GM18873 (cell line): ENCODE measurements around the gene FBXW2.
"Not testable (repeated sequence)": the region's sequence is repeated elsewhere in the genome, so short reads cannot be mapped to it uniquely, and the experiment has no call there.

Source experiments
- ATAC-seq: cut with Tn5 transposase; IDR thresholded peaks from one replicate; pipeline ENCODE4 v1.9.1; 2021; ENCODE audit warnings: mild to moderate bottlenecking, moderate library complexity, moderate number of reproducible peaks; ENCODE audit not compliant: unreplicated experiment, low FRiP score

FBXW2 gene

DNA sequence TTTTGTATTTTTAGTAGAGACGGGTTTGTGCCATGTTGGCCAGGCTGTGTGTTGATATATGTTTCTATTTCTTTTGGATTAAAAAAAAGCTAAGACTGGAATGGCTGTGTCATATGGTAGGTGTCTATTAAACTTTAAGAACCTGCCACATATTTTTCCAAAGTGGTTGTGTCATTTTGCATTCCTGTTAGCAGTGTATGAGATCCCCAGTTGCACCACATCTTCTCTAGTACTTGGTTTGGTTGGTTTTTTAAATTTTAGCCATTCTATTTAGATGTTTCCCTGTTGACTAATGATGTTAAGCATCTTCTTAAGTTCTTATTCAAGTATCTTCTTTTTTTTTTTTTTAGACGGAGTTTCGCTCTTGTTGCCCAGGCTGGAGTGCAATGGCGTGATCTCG is 42.8 kb downstream of the FBXW2 start:
- no peak for ATAC-seq

DNA sequence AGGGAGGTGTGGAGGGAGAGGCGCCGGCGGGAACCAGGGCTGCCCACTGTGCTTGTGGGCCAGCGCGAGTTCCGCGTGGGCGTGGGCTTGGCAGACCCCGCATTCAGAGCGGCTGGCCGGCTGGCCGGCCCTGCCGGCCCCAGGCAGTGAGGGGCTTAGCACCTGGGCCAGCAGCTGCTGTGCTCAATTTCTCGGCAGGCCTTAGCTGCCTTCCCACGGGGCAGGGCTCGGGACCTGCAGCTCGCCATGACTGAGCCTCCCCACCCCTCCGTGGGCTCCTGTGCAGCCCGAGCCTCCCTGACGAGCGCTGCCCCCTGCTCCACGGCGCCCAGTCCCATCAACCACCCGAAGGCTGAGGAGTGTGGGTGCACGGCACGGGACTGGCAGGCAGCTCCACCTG is 46.9 kb downstream of the FBXW2 start:
- ATAC-seq: not testable (repeated sequence)

DNA sequence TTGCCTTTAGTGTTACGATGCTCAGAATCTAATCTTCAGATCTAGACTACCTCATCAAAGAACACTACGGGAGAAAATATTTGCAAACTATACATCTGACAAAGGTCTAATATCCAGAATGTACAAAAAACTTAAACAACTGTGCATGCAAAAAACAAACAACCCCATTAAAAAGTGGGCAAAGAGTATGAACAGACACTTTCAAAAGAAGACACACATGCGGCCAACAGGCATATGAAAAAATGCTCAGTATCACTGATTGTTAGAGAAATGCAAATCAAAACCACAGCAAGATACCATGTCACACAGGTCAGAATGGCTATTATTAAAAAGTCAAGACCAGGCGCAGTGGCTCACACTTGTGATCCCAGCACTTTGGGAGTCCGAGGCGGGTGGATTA is 47.9 kb downstream of the FBXW2 start:
- ATAC-seq: no peak

DNA sequence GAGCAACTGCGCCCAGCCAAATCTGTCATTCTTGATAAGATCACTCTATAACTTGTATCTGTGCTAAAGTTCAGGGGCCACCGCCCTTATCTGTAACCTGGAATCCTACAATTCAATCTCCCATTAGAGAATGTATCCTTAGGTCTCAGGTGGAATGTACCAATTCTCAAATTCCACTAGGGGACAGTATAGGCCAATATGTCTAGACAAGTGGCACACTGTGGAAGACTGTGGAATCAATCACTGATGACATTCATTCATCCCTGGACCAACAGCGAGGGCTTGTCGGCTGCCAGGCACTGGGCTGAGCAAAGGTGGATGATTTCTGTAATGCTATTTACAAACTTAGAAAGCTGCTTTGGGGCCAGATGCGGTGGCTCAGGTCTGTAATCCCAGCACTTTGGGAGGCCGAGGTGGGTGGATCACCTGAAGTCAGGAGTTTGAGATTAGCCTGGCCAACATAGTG is 50.2 kb downstream of the FBXW2 start:
- ATAC-seq: no peak

DNA sequence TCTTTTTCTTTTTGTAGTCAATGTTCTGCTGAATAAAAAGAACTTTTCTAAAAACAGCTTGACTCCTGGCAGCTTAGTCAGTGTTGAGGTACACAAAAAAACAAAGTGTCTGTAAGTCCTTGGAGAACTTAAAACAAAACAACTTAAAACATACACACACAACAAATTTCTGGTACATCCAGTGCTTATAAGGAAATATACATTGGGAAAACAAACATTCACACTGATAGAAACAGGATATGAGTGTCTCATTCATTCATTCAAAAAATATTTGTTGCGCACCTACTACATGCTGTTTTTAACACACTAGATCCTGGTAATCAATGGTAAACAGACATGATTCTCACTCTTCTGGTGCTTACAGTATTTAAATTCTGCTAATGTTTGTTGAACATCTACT is 51.5 kb downstream of the FBXW2 start:
- ATAC-seq: no peak

DNA sequence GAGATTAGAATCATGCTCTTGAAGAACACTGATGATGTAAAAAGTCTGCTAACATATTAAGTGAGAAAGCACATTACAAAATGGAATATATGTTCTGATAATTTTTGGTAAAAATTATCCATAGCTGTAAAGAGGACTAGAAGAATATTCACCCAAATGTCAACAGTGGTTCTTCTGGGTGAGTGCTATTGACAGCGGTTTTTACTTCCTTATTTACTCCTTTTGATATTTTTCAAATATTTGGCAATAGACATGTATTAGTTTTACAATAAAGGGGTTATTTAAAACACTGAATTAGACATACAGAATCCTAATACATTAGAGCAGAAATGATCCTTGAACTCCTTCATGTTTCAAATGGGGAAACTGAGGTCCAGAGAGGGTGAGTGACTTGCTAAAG is 52.0 kb downstream of the FBXW2 start:
- no peak for ATAC-seq

DNA sequence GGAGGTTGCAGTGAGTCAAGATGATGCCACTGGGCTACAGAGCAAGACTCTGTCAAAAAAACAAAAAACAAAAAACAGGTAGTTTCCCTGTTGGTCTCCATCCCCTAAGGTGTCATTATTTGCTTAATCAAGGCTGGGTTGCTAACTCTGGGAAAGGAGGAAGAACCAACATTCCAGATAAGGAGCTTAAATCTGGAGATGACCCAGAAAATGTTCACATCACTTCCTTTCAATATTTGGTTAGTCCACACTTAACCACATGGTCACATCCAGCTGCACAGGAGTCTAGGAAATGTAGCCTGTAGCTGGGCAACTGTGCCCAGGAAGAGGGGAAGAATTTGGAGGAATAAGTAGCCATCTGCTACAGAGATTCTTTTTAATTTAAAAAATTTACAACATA is 53.1 kb downstream of the FBXW2 start:
- no peak for ATAC-seq

DNA sequence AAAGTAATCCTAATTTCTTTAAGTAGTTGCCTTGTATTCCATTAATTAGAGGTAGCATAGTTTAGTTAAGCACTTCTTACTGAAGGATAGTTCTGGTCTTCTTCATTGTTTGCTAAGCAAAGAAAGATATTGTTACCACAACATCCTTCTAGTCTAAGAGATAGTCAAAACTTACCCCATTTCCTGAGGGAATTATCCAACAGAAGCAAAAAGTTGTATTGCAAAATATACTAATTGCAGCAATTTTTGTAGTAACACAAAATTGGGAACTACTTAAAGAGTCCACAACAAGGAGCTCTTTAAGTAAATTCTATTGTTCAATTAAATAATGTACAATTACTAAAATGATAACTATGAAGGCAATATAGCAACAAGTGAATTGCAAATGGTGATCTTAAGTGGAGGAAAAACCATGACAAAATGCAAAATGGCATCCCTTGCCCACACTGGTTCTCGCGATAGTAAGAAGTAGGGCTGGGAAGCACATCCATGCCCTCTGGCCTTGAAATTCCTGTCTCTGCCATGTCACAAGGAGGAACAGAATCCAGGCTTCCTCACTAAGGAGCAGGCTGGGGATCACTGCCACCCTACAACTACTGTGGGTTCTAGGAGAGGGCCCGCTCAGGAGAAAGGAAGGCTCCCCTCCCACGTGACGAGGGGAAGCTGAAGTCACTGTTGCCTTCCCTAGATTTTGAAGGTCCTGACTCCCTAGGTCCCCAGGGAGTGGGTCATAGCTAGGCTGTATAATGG is 55.6 kb downstream of the FBXW2 start:
- ATAC-seq: no peak

DNA sequence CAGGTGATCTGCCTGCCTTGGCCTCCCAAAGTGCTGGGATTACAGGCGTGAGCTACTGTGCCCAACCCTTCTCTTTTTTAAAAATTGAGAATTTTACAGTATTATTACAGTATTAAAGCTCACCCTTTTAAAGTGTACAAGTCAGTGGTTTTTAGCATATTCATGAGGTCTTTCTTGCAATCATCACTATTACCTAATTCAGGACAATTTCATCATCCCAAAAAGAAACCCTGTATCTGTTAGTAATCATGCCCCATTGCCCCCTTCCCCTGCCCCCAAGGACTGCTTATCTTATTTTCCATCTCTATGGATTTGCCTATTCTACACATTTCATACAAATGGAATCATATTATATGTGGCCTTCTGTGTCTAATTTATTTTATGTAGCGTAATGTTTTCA is 56.3 kb downstream of the FBXW2 start:
- ATAC-seq: no peak

DNA sequence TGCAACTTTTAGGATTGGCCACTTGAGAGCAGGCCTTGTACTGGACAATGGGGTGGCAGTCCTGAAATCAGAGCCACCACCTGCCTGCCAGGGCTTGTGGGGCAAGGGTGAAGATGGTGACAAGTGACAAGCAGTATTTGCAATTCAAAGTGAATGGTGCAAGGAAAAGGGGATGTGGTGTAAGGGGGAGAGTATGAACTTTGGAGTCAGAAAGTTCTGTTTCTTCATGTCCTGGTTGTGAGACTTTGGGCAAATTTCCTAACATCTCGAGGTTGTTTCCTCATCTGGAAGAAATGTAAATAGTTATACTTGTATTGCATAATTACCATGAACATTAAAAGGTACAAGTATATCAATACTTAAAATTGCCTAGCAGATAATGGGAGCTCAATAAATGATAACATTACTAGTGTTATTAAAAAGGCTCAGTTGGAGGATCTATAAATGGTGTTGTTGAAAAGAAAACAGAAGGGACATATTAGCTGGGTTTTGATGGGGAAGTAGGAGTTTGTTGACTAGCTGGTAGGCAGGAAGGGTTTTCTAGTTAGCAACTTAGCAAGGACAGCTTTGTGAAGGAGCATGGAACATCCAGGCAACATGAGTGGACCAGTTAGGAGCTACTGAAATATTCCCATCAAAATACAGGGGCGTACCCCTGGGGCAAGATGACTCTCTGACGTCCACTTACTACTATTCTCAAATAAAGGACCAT is 57.6 kb downstream of the FBXW2 start:
- ATAC-seq: no peak

DNA sequence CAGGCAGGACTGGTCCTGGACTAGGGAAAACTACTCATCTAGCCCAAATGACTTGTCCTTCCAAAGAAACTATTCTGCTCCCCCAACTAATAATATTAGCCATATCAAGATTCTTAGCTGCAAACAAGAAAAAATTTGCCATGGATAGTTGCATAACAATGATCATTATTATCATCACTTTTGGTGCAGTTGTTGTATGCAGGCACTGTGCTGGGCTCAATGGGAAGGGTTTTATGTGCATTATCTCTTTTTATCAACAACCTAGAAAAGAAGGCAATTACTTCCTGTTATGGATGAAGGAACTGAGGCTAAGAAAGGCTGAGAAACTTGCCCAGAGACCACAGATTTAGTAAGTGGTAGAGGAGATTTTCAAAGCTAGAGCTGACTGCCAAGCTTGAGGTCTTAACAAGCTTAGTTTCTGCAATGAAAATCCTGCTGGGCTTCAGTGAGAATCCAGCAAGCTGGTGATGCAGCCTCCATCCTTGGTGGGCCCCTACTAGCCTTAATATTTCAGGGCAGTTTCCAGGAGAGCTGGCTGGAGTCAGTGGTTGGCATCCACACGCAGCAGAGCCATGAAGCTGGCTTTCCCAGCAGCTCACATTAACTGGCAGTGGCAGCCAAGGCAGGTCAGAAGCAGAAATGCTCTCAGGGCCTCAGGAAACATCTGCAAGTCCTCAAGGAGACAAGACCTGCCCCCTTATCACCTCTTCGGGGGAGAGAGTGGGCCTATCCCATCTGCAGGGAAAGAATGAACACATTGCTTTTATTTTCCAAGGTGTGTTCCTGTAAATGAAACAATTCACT is 58.4 kb downstream of the FBXW2 start:
- no peak for ATAC-seq

DNA sequence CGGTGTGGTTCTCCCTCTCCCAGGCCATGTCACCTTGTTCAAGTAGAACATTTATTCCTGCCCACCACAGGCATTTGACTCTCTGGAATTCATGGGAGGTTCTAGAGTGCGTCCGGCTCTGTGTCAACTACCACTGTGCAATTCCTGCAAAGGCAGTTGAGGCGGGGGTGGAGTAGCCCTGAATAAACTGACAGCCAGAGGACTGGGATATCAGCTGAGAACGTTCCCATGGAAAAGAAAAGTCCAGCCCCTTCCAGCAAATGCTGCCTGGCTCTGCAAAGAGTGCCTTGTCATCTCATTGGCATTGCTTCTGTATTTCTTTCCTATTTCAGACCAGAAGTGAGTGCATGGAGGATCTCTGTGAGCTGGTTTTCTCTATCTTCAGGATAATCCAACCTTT is 60.0 kb downstream of the FBXW2 start:
- ATAC-seq: no peak

DNA sequence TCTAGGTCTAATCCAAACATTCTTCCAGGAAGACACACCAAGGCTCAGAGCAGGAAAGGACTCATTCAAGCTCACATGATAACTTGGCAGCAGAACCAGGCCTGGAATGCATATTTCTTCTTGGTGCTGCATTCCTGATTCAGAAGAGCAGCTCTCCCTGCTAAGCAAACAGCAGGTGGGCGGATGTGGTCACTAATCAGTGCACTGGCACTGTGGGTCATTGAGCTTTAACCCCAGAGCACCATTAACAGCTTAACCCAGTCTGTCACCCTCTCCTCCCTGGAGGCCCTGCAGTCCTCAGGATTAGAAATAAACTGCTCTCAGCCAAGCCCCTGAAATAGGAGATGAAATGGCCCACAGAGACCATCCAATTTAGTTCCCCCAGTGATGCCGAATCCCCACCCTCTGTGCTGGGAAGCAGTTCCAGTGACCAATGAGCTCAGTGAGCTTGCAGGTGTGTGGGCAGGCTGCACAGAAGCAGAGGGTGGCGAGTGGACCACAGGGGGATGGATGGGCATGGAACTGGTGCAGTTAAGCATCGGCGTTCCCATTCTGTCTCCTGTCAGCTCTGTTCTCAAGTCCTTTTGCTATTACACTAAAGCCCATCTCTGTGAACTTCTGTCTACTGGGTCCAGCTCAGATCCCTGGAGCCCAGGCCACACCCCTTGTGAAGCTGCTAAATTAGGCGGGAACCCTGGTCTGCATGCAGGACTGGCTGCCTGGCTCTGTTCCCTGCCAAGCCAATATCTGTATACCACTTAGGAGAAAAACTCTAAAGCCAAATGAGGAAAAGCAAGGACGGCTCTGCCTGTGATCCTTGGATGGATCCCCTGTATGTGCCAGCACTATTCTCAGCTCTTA is 62.3 kb downstream of the FBXW2 start:
- ATAC-seq: no peak

DNA sequence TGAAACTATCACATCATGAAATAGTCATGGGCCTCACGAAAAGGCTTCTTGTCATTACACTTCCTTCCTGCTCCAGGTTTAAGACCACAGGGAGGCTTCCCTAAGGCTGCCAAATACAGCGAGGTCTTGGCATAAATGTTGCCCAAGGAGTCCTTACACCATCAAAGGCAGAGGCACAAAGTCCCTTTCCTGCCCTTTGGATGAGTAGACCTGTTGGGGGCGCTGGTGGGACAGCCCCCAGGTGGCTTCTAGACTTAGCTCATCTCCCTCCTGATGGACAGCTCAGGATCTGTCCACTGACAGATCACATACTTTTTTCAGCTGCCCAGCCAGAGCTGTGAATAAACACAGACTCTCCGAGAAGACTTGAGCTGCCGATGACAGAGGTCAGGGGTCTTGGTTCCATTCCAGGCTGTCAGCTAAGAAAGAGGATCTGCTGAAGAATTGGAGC is 63.4 kb downstream of the FBXW2 start:
- no peak for ATAC-seq

DNA sequence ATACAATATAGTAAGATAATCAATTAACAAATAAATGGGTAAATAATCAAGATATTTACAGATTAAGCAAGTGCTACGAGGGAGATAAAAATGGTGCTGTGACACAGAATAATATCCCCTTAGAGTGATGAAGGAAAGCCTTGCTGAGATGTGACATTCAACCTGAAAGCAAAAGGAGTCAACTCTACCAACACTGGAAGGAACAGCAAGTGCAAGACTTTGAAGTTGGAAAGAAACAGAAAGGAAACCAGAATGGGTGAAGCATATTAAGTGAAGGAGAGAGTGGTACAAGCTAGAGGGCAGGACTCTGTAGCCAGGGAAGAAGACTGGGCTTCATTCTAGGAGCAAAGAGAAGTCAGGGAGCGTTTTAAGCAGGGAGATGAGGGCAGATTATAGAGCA is 66.7 kb downstream of the FBXW2 start:
- ATAC-seq: no peak

DNA sequence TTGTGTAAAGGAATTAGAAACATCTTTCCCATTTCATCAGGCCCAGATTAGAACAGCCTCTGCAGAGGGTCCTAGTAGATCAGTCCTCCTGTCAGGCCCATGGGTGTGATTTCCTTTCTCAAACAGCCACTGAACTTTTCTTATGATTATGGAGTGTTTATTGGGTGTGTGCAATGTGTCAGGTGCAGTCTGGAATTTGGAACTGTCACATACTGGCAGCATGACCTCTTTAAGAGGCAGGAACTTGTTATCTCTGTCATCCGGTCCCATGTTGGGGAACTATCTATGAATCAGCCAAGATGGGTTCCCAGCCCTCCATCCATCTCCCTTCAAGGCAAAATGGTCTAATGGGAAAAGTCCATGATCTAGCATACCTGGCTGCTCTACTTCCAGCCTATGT is 67.3 kb downstream of the FBXW2 start:
- no peak for ATAC-seq

DNA sequence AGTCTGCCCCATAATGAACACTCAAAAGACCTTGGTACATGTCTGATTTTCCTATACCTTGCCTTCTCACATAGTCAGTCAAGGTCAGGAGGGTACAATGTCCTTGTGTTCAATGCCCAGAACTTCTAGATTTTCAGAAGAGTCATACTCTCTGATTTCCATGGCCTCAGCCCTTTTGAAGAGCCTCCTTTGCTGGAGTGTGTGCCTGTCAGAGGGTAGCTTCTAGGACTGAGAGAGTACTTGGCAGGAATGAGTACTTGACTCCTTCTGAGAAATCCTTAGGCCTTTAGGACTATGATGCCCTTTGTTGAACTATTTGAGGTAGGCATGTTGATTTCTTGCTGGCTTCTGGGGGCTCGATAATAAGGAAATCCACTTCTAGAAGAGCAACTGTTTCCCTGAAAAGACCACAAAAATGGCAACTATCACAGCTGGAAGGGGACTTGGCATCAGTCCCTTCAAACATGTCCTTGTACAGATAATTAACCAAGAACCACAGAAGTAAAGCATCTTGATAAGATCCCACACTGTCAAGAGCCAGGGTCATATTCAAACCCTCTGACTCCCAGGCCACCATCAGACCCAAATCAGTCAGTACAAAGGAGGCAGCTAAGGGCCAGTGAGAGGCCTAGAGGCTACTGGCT is 68.3 kb downstream of the FBXW2 start:
- no peak for ATAC-seq

DNA sequence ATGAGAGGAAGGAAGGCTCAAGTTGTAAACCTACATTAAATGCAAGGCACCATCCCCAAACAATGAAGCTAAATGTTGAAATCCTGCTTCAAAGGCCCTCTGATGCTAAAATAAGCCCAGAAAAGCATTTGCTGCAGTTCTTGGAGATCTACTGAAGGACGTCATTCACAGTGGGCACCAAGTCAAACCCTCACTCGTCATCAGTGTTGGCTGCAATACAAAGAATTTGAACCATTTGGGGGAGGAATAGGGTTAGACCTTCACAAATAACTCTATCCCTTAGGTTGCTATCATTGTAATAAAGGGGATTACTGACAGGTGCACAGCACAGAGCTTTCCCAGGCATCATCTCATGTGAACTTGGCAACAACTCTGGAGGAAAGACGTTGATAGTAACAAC is 69.7 kb downstream of the FBXW2 start:
- ATAC-seq: no peak

DNA sequence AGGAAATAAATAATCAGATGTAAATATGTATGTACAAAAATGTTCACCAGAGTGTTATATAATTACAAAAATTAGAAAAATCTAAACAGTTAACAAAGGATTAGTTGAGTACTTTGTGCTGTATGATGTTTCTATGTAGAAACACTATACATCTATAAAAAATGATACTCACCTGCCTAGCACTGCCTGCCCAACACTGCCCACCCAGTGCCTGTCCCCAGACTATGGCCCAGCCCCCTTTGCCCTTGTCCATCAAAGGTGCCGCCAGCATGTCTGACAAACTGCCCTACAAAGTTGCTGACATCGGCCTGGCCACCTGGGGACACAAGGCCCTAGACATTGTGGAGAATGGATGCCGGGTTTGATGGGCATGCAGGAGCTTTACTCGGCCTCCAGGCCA is 72.8 kb downstream of the FBXW2 start:
- no peak for ATAC-seq

DNA sequence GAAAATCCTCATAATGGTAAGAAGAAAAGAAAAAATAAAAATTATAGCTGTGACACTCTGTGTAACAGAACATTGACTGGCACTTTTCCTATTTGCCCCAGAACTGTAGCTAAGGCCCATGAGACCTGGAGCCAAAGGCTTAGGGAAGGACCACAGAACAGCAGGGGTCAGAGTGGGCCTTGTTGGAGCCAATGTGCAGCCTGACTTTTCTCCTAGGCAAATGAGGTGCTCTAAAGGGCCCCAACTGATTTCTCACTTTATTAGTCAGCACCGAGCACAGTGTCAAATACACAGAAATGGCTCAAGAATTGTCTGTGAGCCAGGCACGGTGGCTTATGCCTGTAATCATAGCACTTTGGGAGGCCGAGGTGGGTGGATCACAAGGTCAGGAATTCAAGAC is 74.9 kb downstream of the FBXW2 start:
- no peak for ATAC-seq
